C4-2B (cell line): ENCODE measurements around the gene AGBL4.

Source experiments
- ZFX ChIP-seq: fragments of 450-650 bp; IDR thresholded peaks from 2 replicates; pipeline ENCODE4 v1.6.1; 2017
- TF ChIP-seq, protein P1 (sequence below): fragments of 450-650 bp; conservative IDR thresholded peaks from 2 replicates; pipeline ENCODE4 v1.5.1; 2017; ENCODE audit warnings: mild to moderate bottlenecking

- TF ChIP-seq, protein P1, sequence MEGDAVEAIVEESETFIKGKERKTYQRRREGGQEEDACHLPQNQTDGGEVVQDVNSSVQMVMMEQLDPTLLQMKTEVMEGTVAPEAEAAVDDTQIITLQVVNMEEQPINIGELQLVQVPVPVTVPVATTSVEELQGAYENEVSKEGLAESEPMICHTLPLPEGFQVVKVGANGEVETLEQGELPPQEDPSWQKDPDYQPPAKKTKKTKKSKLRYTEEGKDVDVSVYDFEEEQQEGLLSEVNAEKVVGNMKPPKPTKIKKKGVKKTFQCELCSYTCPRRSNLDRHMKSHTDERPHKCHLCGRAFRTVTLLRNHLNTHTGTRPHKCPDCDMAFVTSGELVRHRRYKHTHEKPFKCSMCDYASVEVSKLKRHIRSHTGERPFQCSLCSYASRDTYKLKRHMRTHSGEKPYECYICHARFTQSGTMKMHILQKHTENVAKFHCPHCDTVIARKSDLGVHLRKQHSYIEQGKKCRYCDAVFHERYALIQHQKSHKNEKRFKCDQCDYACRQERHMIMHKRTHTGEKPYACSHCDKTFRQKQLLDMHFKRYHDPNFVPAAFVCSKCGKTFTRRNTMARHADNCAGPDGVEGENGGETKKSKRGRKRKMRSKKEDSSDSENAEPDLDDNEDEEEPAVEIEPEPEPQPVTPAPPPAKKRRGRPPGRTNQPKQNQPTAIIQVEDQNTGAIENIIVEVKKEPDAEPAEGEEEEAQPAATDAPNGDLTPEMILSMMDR: no peak
- no peak for TF ChIP-seq ZFX
Observed at GRCh38 chr1:49337251-49337650, 686.5 kb downstream of the AGBL4 start.
